Stimulated activated CD4-positive, alpha-beta T cell treated with anti-CD3 and anti-CD28 coated beads, TNF-alpha, amount 100 ng/mL, for 1 hour (primary cell): ENCODE measurements around the gene KLHL25.
"Not testable (repeated sequence)": the region's sequence is repeated elsewhere in the genome, so short reads cannot be mapped to it uniquely, and the experiment has no call there.

Experiments
- DNase-seq, 3 donors: peaks; one replicate each; pipeline ENCODE4 v3.0.0-alpha.2; 2020; ENCODE audit warnings: low read depth in 3 of 3, low spot score in 1 of 3

The KLHL25 gene

GRCh38 chr15:85794598-85795336 lies at the start of gene KLHL25:
TSS of gene KLHL25 (minus strand) at chr15:85794925. CDS start at chr15:85769810, 25,115 bp downstream.
- peak; percentile 79 to 85 (median 84) for DNase-seq

GRCh38 chr15:85840802-85841152 lies 46.1 kb upstream of the KLHL25 start:
- DNase-seq = no peak

GRCh38 chr15:85840079-85840801 lies 45.5 kb upstream of the KLHL25 start:
- DNase-seq = peak; percentile 25 to 76 (median 58)

GRCh38 chr15:85839643-85840042 lies 44.9 kb upstream of the KLHL25 start:
- no peak for DNase-seq

GRCh38 chr15:85838655-85839054 lies 43.9 kb upstream of the KLHL25 start:
- no peak for DNase-seq

- no peak for DNase-seq
These were observed 43.2 kb upstream of the KLHL25 start for GRCh38 chr15:85837881-85838280.

- no peak for DNase-seq
These were observed 42.3 kb upstream of the KLHL25 start for GRCh38 chr15:85837011-85837433.

GRCh38 chr15:85834651-85835050 lies 39.9 kb upstream of the KLHL25 start:
- DNase-seq = no peak

- DNase-seq = no peak
These were observed 37.7 kb upstream of the KLHL25 start for GRCh38 chr15:85832394-85832793.

- no peak for DNase-seq
These were observed 36.8 kb upstream of the KLHL25 start for GRCh38 chr15:85831415-85832113.

- not testable (repeated sequence) for DNase-seq
These were observed 35.0 kb upstream of the KLHL25 start for GRCh38 chr15:85829754-85830153.

GRCh38 chr15:85828874-85829273 lies 34.1 kb upstream of the KLHL25 start:
- no peak for DNase-seq

- DNase-seq = no peak
These were observed 33.4 kb upstream of the KLHL25 start for GRCh38 chr15:85828126-85828525.

GRCh38 chr15:85826756-85827515 lies 32.2 kb upstream of the KLHL25 start:
- no peak for DNase-seq

- DNase-seq = no peak
These were observed 31.0 kb upstream of the KLHL25 start for GRCh38 chr15:85825719-85826118.

- no peak for DNase-seq
These were observed 30.4 kb upstream of the KLHL25 start for GRCh38 chr15:85825118-85825517.

- DNase-seq = no peak
These were observed 26.8 kb upstream of the KLHL25 start for GRCh38 chr15:85821545-85821944.

- no peak for DNase-seq
These were observed 25.2 kb upstream of the KLHL25 start for GRCh38 chr15:85819938-85820337.

- no peak for DNase-seq
These were observed 18.5 kb upstream of the KLHL25 start for GRCh38 chr15:85813234-85813633.

- no peak for DNase-seq
These were observed 15.3 kb upstream of the KLHL25 start for GRCh38 chr15:85810075-85810474.

- DNase-seq = no peak
These were observed 10.7 kb upstream of the KLHL25 start for GRCh38 chr15:85805420-85805819.
